K562 (cell line): ENCODE data around the gene NMNAT1. TPM values are rescaled to one million over a fixed set of nuclear protein-coding genes. Genes with fewer than 3 reads are reported as not detected.

ENCODE experiments used
- BCOR ChIP-seq: fragments of 450-650 bp; IDR thresholded peaks from 2 replicates; pipeline ENCODE4 v1.6.1; 2016
- MED1 ChIP-seq: sonication (generic); formaldehyde crosslinking; IDR thresholded peaks from 2 replicates; pipeline ENCODE4 v1.8.1; 2023; ENCODE audit warnings: missing genetic modification reagents, borderline replicate concordance
- NCOA1 ChIP-seq: fragments of 450-650 bp; IDR thresholded peaks from 2 replicates; pipeline ENCODE4 v1.6.1; 2016; ENCODE audit warnings: low read depth
- NFIC ChIP-seq: fragments of 450-650 bp; IDR thresholded peaks from 2 replicates; pipeline ENCODE4 v1.6.1; 2017; ENCODE audit warnings: mild to moderate bottlenecking, inconsistent platforms
- NR3C1 ChIP-seq: sonication (generic); formaldehyde crosslinking; IDR thresholded peaks from 2 replicates; pipeline ENCODE4 v1.8.1; 2022; ENCODE audit warnings: missing genetic modification reagents
- SMARCA5 ChIP-seq: fragments of 450-650 bp; IDR thresholded peaks from 2 replicates; pipeline ENCODE4 v1.6.1; 2016
- TAF15 ChIP-seq: fragments of 200-400 bp; formaldehyde crosslinking; IDR thresholded peaks from 2 replicates; pipeline ENCODE4 v1.6.1; 2017; ENCODE audit warnings: mild to moderate bottlenecking, low read depth, low read length, moderate library complexity
- TCF7L2 ChIP-seq: fragments of 150-350 bp; IDR thresholded peaks from 2 replicates; pipeline ENCODE4 v1.6.1; 2016; ENCODE audit warnings: low read depth, mild to moderate bottlenecking, low read length, moderate library complexity
- TCFL5 ChIP-seq: fragments of 250-450 bp; sonication (Bioruptor Pico); conservative IDR thresholded peaks from 2 replicates; pipeline ENCODE4 v1.6.1; 2021; ENCODE audit warnings: mild to moderate bottlenecking, moderate library complexity, matching md5 sums
- TRIM24 ChIP-seq, 2 experiments: fragments of 450-650 bp; IDR thresholded peaks; 2 replicates each; pipeline ENCODE4 v1.6.1; 2016
- ZNF143 ChIP-seq: sonication (generic); formaldehyde crosslinking; IDR thresholded peaks from 2 replicates; pipeline ENCODE4 v1.9.0; 2022; ENCODE audit warnings: mild to moderate bottlenecking, missing genetic modification reagents
- ZNF77 ChIP-seq: fragments of 250-450 bp; sonication (Bioruptor Pico); IDR thresholded peaks from 2 replicates; pipeline ENCODE4 v1.5.0; 2020
- ZNF778 ChIP-seq: fragments of 450-650 bp; formaldehyde crosslinking; IDR thresholded peaks from 2 replicates; pipeline ENCODE4 v1.4.0; 2020; ENCODE audit warnings: mild to moderate bottlenecking, moderate library complexity
- polyA plus RNA-seq, 8 experiments: library from polyadenylated mRNA; depleted of rRNA in 4 of 8; stranded (reverse) in 5 of 8; unstranded in 3 of 8; fragments of >200 nt; fragmentation: Nextera tagmentation in 2 of 8; fragmentation: Illumina TruSeq in 1 of 8; extraction: Ambion mirVana in 2 of 8; extraction: Trizol in 1 of 8; gene quantifications; 2 replicates each; pipeline versions ENCODE4 v1.2.1 to v1.2.3, GENCODE V29; 2011 to 2014; ENCODE audit warnings: inconsistent platforms in 1 of 8, missing spikeins in 1 of 8
- total RNA-seq, 7 experiments: library from RNA; depleted of rRNA in 6 of 7; stranded (reverse); fragments of >200 nt in 6 of 7; fragmentation: Illumina TruSeq in 2 of 7; extraction: Trizol in 2 of 7; gene quantifications; 2 replicates each; pipeline versions ENCODE4 v1.2.1 to v1.2.3, GENCODE V29; 2011 to 2021; ENCODE audit warnings: low replicate concordance in 1 of 7
- TF ChIP-seq, protein P1 (sequence below): fragments of 200-600 bp; sonication (generic); IDR thresholded peaks from one replicate; pipeline ENCODE4 v1.6.1; 2012; ENCODE audit warnings: mild to moderate bottlenecking, low read depth, low read length, inconsistent platforms
- TF ChIP-seq, protein P2 (sequence below): fragments of 250-450 bp; sonication (Bioruptor Pico); IDR thresholded peaks from 2 replicates; pipeline ENCODE4 v1.9.0; 2021; ENCODE audit warnings: mild to moderate bottlenecking
- TF ChIP-seq, protein P3 (sequence below): sonication (generic); formaldehyde crosslinking; IDR thresholded peaks from 2 replicates; pipeline ENCODE4 v1.8.0; 2022; ENCODE audit warnings: missing genetic modification reagents, mild to moderate bottlenecking, borderline replicate concordance

NMNAT1 gene
- total and polyA plus RNA-seq, 9 of the 15 experiments (the other 6 are each of a cell fraction or from before 2014, with no cell fraction given): 5.1 to 14.6 (median 12.1) TPM

DNA sequence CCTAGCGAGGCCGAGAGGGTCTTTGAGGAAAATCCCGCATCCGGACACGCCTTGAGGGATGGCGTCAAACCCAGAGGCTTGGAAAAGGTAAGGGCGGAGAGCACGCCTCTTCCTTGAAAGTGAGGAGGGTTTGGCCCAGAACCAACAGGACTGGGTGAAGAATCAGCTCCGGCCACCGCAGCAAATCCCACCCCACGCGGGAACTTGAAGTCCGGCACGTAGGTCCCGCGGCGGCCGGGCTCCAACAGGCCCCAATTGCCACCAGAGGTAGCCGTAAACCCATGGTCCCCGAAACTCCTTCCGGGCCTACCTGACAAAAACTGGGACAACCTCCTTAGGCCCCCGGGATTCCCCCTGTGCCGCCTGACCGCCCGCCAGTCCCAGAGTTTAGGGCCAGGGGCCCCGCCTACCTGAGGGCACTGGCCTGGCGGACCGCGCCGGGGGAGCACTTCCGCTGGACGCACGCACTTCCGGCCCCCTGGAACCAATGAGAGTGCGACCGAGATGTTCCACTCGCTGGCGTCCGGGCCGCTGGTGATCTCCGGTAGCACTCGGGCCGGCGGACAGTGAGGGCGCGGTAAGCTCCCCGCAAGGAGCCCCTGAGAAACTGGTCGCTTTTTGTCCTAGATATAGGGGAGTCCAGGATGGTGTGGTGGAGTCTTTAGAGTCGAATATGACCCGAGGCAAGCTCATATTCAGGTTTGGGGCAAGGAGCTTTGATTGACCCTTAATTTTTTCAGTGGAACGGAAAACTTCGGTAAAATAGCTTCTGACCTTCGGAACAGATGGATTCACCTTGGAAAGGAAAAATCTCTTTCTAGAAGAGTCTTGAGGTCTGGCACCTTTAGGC lies at the start of gene NMNAT1, which contains the start of gene LZIC (continued):
- TF ChIP-seq, protein P1, sequence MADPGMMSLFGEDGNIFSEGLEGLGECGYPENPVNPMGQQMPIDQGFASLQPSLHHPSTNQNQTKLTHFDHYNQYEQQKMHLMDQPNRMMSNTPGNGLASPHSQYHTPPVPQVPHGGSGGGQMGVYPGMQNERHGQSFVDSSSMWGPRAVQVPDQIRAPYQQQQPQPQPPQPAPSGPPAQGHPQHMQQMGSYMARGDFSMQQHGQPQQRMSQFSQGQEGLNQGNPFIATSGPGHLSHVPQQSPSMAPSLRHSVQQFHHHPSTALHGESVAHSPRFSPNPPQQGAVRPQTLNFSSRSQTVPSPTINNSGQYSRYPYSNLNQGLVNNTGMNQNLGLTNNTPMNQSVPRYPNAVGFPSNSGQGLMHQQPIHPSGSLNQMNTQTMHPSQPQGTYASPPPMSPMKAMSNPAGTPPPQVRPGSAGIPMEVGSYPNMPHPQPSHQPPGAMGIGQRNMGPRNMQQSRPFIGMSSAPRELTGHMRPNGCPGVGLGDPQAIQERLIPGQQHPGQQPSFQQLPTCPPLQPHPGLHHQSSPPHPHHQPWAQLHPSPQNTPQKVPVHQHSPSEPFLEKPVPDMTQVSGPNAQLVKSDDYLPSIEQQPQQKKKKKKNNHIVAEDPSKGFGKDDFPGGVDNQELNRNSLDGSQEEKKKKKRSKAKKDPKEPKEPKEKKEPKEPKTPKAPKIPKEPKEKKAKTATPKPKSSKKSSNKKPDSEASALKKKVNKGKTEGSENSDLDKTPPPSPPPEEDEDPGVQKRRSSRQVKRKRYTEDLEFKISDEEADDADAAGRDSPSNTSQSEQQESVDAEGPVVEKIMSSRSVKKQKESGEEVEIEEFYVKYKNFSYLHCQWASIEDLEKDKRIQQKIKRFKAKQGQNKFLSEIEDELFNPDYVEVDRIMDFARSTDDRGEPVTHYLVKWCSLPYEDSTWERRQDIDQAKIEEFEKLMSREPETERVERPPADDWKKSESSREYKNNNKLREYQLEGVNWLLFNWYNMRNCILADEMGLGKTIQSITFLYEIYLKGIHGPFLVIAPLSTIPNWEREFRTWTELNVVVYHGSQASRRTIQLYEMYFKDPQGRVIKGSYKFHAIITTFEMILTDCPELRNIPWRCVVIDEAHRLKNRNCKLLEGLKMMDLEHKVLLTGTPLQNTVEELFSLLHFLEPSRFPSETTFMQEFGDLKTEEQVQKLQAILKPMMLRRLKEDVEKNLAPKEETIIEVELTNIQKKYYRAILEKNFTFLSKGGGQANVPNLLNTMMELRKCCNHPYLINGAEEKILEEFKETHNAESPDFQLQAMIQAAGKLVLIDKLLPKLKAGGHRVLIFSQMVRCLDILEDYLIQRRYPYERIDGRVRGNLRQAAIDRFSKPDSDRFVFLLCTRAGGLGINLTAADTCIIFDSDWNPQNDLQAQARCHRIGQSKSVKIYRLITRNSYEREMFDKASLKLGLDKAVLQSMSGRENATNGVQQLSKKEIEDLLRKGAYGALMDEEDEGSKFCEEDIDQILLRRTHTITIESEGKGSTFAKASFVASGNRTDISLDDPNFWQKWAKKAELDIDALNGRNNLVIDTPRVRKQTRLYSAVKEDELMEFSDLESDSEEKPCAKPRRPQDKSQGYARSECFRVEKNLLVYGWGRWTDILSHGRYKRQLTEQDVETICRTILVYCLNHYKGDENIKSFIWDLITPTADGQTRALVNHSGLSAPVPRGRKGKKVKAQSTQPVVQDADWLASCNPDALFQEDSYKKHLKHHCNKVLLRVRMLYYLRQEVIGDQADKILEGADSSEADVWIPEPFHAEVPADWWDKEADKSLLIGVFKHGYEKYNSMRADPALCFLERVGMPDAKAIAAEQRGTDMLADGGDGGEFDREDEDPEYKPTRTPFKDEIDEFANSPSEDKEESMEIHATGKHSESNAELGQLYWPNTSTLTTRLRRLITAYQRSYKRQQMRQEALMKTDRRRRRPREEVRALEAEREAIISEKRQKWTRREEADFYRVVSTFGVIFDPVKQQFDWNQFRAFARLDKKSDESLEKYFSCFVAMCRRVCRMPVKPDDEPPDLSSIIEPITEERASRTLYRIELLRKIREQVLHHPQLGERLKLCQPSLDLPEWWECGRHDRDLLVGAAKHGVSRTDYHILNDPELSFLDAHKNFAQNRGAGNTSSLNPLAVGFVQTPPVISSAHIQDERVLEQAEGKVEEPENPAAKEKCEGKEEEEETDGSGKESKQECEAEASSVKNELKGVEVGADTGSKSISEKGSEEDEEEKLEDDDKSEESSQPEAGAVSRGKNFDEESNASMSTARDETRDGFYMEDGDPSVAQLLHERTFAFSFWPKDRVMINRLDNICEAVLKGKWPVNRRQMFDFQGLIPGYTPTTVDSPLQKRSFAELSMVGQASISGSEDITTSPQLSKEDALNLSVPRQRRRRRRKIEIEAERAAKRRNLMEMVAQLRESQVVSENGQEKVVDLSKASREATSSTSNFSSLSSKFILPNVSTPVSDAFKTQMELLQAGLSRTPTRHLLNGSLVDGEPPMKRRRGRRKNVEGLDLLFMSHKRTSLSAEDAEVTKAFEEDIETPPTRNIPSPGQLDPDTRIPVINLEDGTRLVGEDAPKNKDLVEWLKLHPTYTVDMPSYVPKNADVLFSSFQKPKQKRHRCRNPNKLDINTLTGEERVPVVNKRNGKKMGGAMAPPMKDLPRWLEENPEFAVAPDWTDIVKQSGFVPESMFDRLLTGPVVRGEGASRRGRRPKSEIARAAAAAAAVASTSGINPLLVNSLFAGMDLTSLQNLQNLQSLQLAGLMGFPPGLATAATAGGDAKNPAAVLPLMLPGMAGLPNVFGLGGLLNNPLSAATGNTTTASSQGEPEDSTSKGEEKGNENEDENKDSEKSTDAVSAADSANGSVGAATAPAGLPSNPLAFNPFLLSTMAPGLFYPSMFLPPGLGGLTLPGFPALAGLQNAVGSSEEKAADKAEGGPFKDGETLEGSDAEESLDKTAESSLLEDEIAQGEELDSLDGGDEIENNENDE: peak; percentile 76
- TF ChIP-seq NFIC (peak; percentile 82), ZNF143 (CRISPR knock-in tag) (no peak), NR3C1 (CRISPR knock-in tag) (no peak), BCOR (peak; percentile 67), NCOA1 (peak; percentile 99), ZNF778 (CRISPR knock-in tag) (no peak), MED1 (CRISPR knock-in tag) (no peak), TRIM24 (IDR thresholded peaks at IDR 0.05) (peak in 1 of 2 experiments; percentile 99; a peak in 2 of 4 replicates), TAF15 (no peak), TCF7L2 (no peak), ZNF77 (CRISPR knock-in tag) (no peak), TCFL5 (CRISPR knock-in tag) (no peak), SMARCA5 (no peak)
- TF ChIP-seq, protein P2, sequence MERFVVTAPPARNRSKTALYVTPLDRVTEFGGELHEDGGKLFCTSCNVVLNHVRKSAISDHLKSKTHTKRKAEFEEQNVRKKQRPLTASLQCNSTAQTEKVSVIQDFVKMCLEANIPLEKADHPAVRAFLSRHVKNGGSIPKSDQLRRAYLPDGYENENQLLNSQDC (CRISPR knock-in tag): peak; percentile 30; the same call in 1 of the 2 replicates
- TF ChIP-seq, protein P3, sequence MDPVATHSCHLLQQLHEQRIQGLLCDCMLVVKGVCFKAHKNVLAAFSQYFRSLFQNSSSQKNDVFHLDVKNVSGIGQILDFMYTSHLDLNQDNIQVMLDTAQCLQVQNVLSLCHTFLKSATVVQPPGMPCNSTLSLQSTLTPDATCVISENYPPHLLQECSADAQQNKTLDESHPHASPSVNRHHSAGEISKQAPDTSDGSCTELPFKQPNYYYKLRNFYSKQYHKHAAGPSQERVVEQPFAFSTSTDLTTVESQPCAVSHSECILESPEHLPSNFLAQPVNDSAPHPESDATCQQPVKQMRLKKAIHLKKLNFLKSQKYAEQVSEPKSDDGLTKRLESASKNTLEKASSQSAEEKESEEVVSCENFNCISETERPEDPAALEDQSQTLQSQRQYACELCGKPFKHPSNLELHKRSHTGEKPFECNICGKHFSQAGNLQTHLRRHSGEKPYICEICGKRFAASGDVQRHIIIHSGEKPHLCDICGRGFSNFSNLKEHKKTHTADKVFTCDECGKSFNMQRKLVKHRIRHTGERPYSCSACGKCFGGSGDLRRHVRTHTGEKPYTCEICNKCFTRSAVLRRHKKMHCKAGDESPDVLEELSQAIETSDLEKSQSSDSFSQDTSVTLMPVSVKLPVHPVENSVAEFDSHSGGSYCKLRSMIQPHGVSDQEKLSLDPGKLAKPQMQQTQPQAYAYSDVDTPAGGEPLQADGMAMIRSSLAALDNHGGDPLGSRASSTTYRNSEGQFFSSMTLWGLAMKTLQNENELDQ: no peak
